Measurements from ENCODE around the gene PIGM. TPM values are rescaled to one million over a fixed set of nuclear protein-coding genes. Genes with fewer than 3 reads are reported as not detected.

The PIGM gene
- total and polyA plus RNA-seq, 12 donors, result 3.0 to 9.4 (median 7.3) TPM

- H3K9me3 ChIP-seq (replicated peaks in 1 of 3), result no peaks in the 10 kb centered on the region
- peaks cover 0 to 4% of the 10 kb centered on the region in 2 donors for H3K4me1 ChIP-seq (replicated peaks in 1 of 2)
- H3K27ac ChIP-seq, result no peak overlapping the region
- 37 to 47% (median 43%) methylated on average over 4 of the region's 4 CpGs for WGBS, 4 donors
- H3K4me3 ChIP-seq, result no peak overlapping the region
- H3K27me3 ChIP-seq, result peaks cover 34% of the 10 kb centered on the region
- H3K36me3 ChIP-seq (replicated peaks in 1 of 2), result no peaks in the 10 kb centered on the region
- TF ChIP-seq CTCF (IDR thresholded peaks at IDR 0.05) (no peak), POLR2A (IDR thresholded peaks at IDR 0.05) (no peak)
- DNase-seq, result no peak
- intact Hi-C loops (cut with DNase I), result no loop called here
Observed at GRCh38 chr1:160079448-160079847, 47.7 kb upstream of the PIGM start.

- TF ChIP-seq CTCF (IDR thresholded peaks at IDR 0.05), result peak; percentile 32 to 63 (median 58)
- TF ChIP-seq POLR2A (IDR thresholded peaks at IDR 0.05), result no peak
- H3K36me3 ChIP-seq (replicated peaks in 1 of 2), result no peaks in the 10 kb centered on the region
- DNase-seq, result peak in 5 of 7 donors; percentile 40 to 68 (median 60)
- H3K9me3 ChIP-seq (replicated peaks in 1 of 3), result no peaks in the 10 kb centered on the region
- 14 to 23% (median 18%) methylated on average over 6 to 8 of the region's 8 CpGs for WGBS, 4 donors
- no peaks in the 10 kb centered on the region for H3K4me1 ChIP-seq (replicated peaks in 1 of 2)
- H3K27ac ChIP-seq, result no peak overlapping the region
- H3K4me3 ChIP-seq, result no peak overlapping the region
- H3K27me3 ChIP-seq, result peaks cover 34% of the 10 kb centered on the region
- intact Hi-C loops (cut with DNase I), result no loop called here
Observed at GRCh38 chr1:160078512-160079195, 46.9 kb upstream of the PIGM start.

- intact Hi-C loops (cut with DNase I), result no loop called here
- DNase-seq, result peak in 1 of 7 donors; percentile 26
- TF ChIP-seq POLR2A (IDR thresholded peaks at IDR 0.05) (no peak), CTCF (IDR thresholded peaks at IDR 0.05) (no peak)
- Histone ChIP-seq H3K27me3 (peaks cover 24% of the 10 kb centered on the region), H3K4me3 (no peak overlapping the region), H3K27ac (no peak overlapping the region), H3K4me1 (replicated peaks in 1 of 2) (no peaks in the 10 kb centered on the region), H3K36me3 (replicated peaks in 1 of 2) (no peaks in the 10 kb centered on the region), H3K9me3 (replicated peaks in 1 of 3) (no peaks in the 10 kb centered on the region)
Observed at GRCh38 chr1:160077486-160077885, 45.7 kb upstream of the PIGM start.

DNA sequence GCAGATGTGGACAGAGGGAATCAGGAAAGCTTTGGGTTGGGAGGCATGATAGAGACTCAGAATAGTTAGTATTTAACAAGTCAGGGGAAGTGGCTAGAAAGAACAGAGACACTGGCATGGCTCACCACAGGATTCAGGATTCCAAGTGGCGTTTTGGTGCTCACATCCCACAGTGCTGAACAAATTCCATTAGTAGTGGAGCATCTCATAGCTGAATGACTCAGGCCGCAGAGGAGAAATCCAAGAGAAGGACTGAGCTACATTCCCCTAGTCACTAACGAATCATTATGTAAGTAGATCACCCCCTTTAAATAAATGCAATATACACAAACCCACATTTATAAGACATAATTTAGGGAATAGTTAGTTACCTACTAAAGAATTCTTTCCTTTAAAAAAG is 44.5 kb upstream of the PIGM start:
- no peaks in the 10 kb centered on the region for H3K4me1 ChIP-seq (replicated peaks in 1 of 2)
- intact Hi-C loops (cut with DNase I), result no loop called here
- no peaks in the 10 kb centered on the region for H3K9me3 ChIP-seq (replicated peaks in 1 of 3)
- TF ChIP-seq CTCF (IDR thresholded peaks at IDR 0.05), result no peak
- TF ChIP-seq POLR2A (IDR thresholded peaks at IDR 0.05), result no peak
- no peak for DNase-seq
- H3K27ac ChIP-seq, result no peak overlapping the region
- no peaks in the 10 kb centered on the region for H3K36me3 ChIP-seq (replicated peaks in 1 of 2)
- 60 to 84% (median 79%) methylated on average over 3 of the region's 3 CpGs for WGBS, 4 donors
- H3K27me3 ChIP-seq, result peaks cover 14% of the 10 kb centered on the region
- H3K4me3 ChIP-seq, result no peak overlapping the region
